T-helper 2 cell treated with Interferon-gamma antibody and Interleukin-4, amounts not matched to agents 5 μg/mL and 100 μg/mL, for 36 hours (primary cell): ENCODE results near the gene FBXL4.

Source experiments
- DNase-seq: peaks from one replicate; pipeline ENCODE4 v3.0.0; 2021; ENCODE audit warnings: low spot score
- H3K27ac Mint-ChIP-seq: one replicate; pipeline ENCODE4 v1.8.0; 2021; ENCODE audit warnings: mild to moderate bottlenecking, mixed read lengths
- H3K27me3 Mint-ChIP-seq: one replicate; pipeline ENCODE4 v1.8.0; 2021; ENCODE audit warnings: low read depth, mixed read lengths
- H3K36me3 Mint-ChIP-seq: one replicate; pipeline ENCODE4 v1.8.0; 2021; ENCODE audit warnings: low read depth, mixed read lengths
- H3K4me1 Mint-ChIP-seq: one replicate; pipeline ENCODE4 v1.8.0; 2021; ENCODE audit warnings: low read depth, mixed read lengths
- H3K4me3 Mint-ChIP-seq: one replicate; pipeline ENCODE4 v1.8.0; 2022; ENCODE audit warnings: mild to moderate bottlenecking, moderate library complexity, mixed read lengths
- H3K9me3 Mint-ChIP-seq: one replicate; pipeline ENCODE4 v1.8.0; 2021; ENCODE audit warnings: mixed read lengths

Gene FBXL4

GRCh38 chr6:98887650-98888049 lies 60.1 kb downstream of the FBXL4 start:
- Mint-ChIP-seq H3K4me1 (peaks cover 1% of the 10 kb centered on the region), H3K27ac (no peak overlapping the region), H3K9me3 (no peaks in the 10 kb centered on the region), H3K27me3 (no peaks in the 10 kb centered on the region), H3K4me3 (no peak overlapping the region), H3K36me3 (peaks cover 10% of the 10 kb centered on the region)
- DNase-seq, result no peak

- peaks cover 8% of the 10 kb centered on the region for H3K4me1 Mint-ChIP-seq
- H3K27ac Mint-ChIP-seq, result no peak overlapping the region
- no peaks in the 10 kb centered on the region for H3K9me3 Mint-ChIP-seq
- no peak for DNase-seq
- H3K4me3 Mint-ChIP-seq, result no peak overlapping the region
- H3K27me3 Mint-ChIP-seq, result no peaks in the 10 kb centered on the region
- H3K36me3 Mint-ChIP-seq, result peaks cover 10% of the 10 kb centered on the region
These were observed 62.4 kb downstream of the FBXL4 start for GRCh38 chr6:98885330-98885729.

- Mint-ChIP-seq H3K4me3 (no peak overlapping the region), H3K27me3 (no peaks in the 10 kb centered on the region), H3K4me1 (peaks cover 10% of the 10 kb centered on the region), H3K27ac (no peak overlapping the region), H3K9me3 (no peaks in the 10 kb centered on the region), H3K36me3 (peaks cover 19% of the 10 kb centered on the region)
- no peak for DNase-seq
These were observed 67.3 kb downstream of the FBXL4 start for GRCh38 chr6:98880486-98880885.

GRCh38 chr6:98877250-98877649 lies 70.5 kb downstream of the FBXL4 start:
- H3K27ac Mint-ChIP-seq, result no peak overlapping the region
- peaks cover 21% of the 10 kb centered on the region for H3K36me3 Mint-ChIP-seq
- peaks cover 10% of the 10 kb centered on the region for H3K4me1 Mint-ChIP-seq
- H3K27me3 Mint-ChIP-seq, result no peaks in the 10 kb centered on the region
- no peak overlapping the region for H3K4me3 Mint-ChIP-seq
- no peaks in the 10 kb centered on the region for H3K9me3 Mint-ChIP-seq
- DNase-seq, result no peak

- Mint-ChIP-seq H3K9me3 (no peaks in the 10 kb centered on the region), H3K4me3 (no peak overlapping the region), H3K27me3 (no peaks in the 10 kb centered on the region), H3K4me1 (peaks cover 4% of the 10 kb centered on the region), H3K36me3 (peaks cover 18% of the 10 kb centered on the region), H3K27ac (no peak overlapping the region)
- DNase-seq, result no peak
These were observed 72.4 kb downstream of the FBXL4 start for GRCh38 chr6:98875375-98875774.

GRCh38 chr6:98871821-98872220 lies 75.9 kb downstream of the FBXL4 start:
- no peak overlapping the region for H3K27ac Mint-ChIP-seq
- H3K9me3 Mint-ChIP-seq, result no peaks in the 10 kb centered on the region
- no peaks in the 10 kb centered on the region for H3K4me1 Mint-ChIP-seq
- no peak for DNase-seq
- H3K4me3 Mint-ChIP-seq, result no peak overlapping the region
- no peaks in the 10 kb centered on the region for H3K27me3 Mint-ChIP-seq
- H3K36me3 Mint-ChIP-seq, result peaks cover 11% of the 10 kb centered on the region

- no peak for DNase-seq
- Mint-ChIP-seq H3K27me3 (no peaks in the 10 kb centered on the region), H3K9me3 (peaks cover 4% of the 10 kb centered on the region), H3K27ac (no peak overlapping the region), H3K4me3 (no peak overlapping the region), H3K4me1 (no peaks in the 10 kb centered on the region), H3K36me3 (peaks cover 11% of the 10 kb centered on the region)
These were observed 76.7 kb downstream of the FBXL4 start for GRCh38 chr6:98871057-98871456.

GRCh38 chr6:98864497-98864896 lies 83.2 kb downstream of the FBXL4 start:
- H3K9me3 Mint-ChIP-seq, result peaks cover 5% of the 10 kb centered on the region
- H3K4me1 Mint-ChIP-seq, result no peaks in the 10 kb centered on the region
- H3K4me3 Mint-ChIP-seq, result no peak overlapping the region
- H3K27me3 Mint-ChIP-seq, result no peaks in the 10 kb centered on the region
- DNase-seq, result no peak
- peaks cover 10% of the 10 kb centered on the region for H3K36me3 Mint-ChIP-seq
- no peak overlapping the region for H3K27ac Mint-ChIP-seq

- Mint-ChIP-seq H3K9me3 (no peaks in the 10 kb centered on the region), H3K4me3 (no peak overlapping the region), H3K27ac (no peak overlapping the region), H3K4me1 (peaks cover 7% of the 10 kb centered on the region), H3K27me3 (peaks cover 72% of the 10 kb centered on the region), H3K36me3 (no peaks in the 10 kb centered on the region)
- DNase-seq, result no peak
These were observed 99.1 kb downstream of the FBXL4 start for GRCh38 chr6:98848539-98849242.

- H3K4me1 Mint-ChIP-seq, result peaks cover 7% of the 10 kb centered on the region
These were observed 99.8 kb downstream of the FBXL4 start for GRCh38 chr6:98847779-98848538.

GRCh38 chr6:98847416-98847778 lies 100.3 kb downstream of the FBXL4 start:
- no peak for DNase-seq
- no peaks in the 10 kb centered on the region for H3K9me3 Mint-ChIP-seq
- peaks cover 83% of the 10 kb centered on the region for H3K27me3 Mint-ChIP-seq
- no peaks in the 10 kb centered on the region for H3K36me3 Mint-ChIP-seq
- peaks cover 7% of the 10 kb centered on the region for H3K4me1 Mint-ChIP-seq
- no peak overlapping the region for H3K4me3 Mint-ChIP-seq
- H3K27ac Mint-ChIP-seq, result no peak overlapping the region

More at GRCh38 chr6:98847779-98848538, 99.8 kb downstream of the FBXL4 start:
- H3K36me3 Mint-ChIP-seq, result no peaks in the 10 kb centered on the region
- DNase-seq, result no peak
- no peak overlapping the region for H3K4me3 Mint-ChIP-seq
- no peak overlapping the region for H3K27ac Mint-ChIP-seq
- H3K27me3 Mint-ChIP-seq, result peaks cover 78% of the 10 kb centered on the region
- H3K9me3 Mint-ChIP-seq, result no peaks in the 10 kb centered on the region

GRCh38 chr6:98846021-98846380 lies 101.7 kb downstream of the FBXL4 start:
- Mint-ChIP-seq H3K36me3 (no peaks in the 10 kb centered on the region), H3K4me1 (peaks cover 7% of the 10 kb centered on the region), H3K4me3 (peak overlapping the region; percentile 67), H3K27me3 (peaks cover 84% of the 10 kb centered on the region), H3K9me3 (no peaks in the 10 kb centered on the region), H3K27ac (no peak overlapping the region)
- DNase-seq, result no peak

GRCh38 chr6:98845211-98846020 lies 102.3 kb downstream of the FBXL4 start:
- H3K4me3 Mint-ChIP-seq, result peak overlapping the region; percentile 67
- peaks cover 7% of the 10 kb centered on the region for H3K4me1 Mint-ChIP-seq
- peak; percentile 49 for DNase-seq
- peak overlapping the region; percentile 63 for H3K27ac Mint-ChIP-seq
- H3K9me3 Mint-ChIP-seq, result no peaks in the 10 kb centered on the region
- peaks cover 86% of the 10 kb centered on the region for H3K27me3 Mint-ChIP-seq
- no peaks in the 10 kb centered on the region for H3K36me3 Mint-ChIP-seq
